Measurements from ENCODE around the gene ZNF385C. TPM values are rescaled to one million over a fixed set of nuclear protein-coding genes. Genes with fewer than 3 reads are reported as not detected.
A peak's percentile ranks its signal among the peaks of the same experiment; 100 is the strongest.

Gene ZNF385C
- total and polyA plus RNA-seq, 2 of the 13 experiments (the other 11 are each of a cell fraction or from before 2014, with no cell fraction given) = 2.3 to 6.1 TPM

GRCh38 chr17:42111871-42112551 lies 13.7 kb upstream of the ZNF385C start (continued):
- no peak for TF ChIP-seq MNT (IDR thresholded peaks at IDR 0.05)
- TF ChIP-seq JDP2 (CRISPR knock-in tag; IDR thresholded peaks at IDR 0.05; ENCODE audit: borderline replicate concordance) = no peak
- 0 out of 2 replicates have a peak, but pooled peaks have one; percentile 11 for TF ChIP-seq ZNF572 (CRISPR knock-in tag; IDR thresholded peaks at IDR 0.05)
- TF ChIP-seq ISX (CRISPR knock-in tag; conservative IDR thresholded peaks at IDR 0.05) = no peak
- TF ChIP-seq ZKSCAN5 (CRISPR knock-in tag; IDR thresholded peaks at IDR 0.05) = no peak
- TF ChIP-seq FOXC1 (CRISPR knock-in tag; IDR thresholded peaks at IDR 0.05; ENCODE audit: borderline replicate concordance) = no peak
- no peak for TF ChIP-seq CBFB (CRISPR knock-in tag; IDR thresholded peaks at IDR 0.05)
- TF ChIP-seq ZNF280D (CRISPR knock-in tag; IDR thresholded peaks at IDR 0.05) = no peak
- TF ChIP-seq ZNF296 (CRISPR knock-in tag; conservative IDR thresholded peaks at IDR 0.05) = no peak
- TF ChIP-seq EP300 (IDR thresholded peaks at IDR 0.05; ENCODE audit: low read depth in 2 of 2, low read length in 2 of 2) = no peak
- TF ChIP-seq EP300 (CRISPR knock-in tag; IDR thresholded peaks at IDR 0.05; ENCODE audit: borderline replicate concordance) = no peak
- no peak for TF ChIP-seq WIZ (CRISPR knock-in tag; IDR thresholded peaks at IDR 0.05)
- no peak for TF ChIP-seq KIAA2018 (CRISPR knock-in tag; IDR thresholded peaks at IDR 0.05; ENCODE audit: borderline replicate concordance)
- TF ChIP-seq TOPORS (CRISPR knock-in tag; IDR thresholded peaks at IDR 0.05) = 0 out of 2 replicates have a peak, but pooled peaks have one; percentile 18
- 0 out of 2 replicates have a peak, but pooled peaks have one; percentile 27 for TF ChIP-seq BRD4 (CRISPR knock-in tag; IDR thresholded peaks at IDR 0.05)
- no peak for TF ChIP-seq HOXA3 (CRISPR knock-in tag; IDR thresholded peaks at IDR 0.05)
- TF ChIP-seq HOXD1 (CRISPR knock-in tag; IDR thresholded peaks at IDR 0.05) = no peak
- TF ChIP-seq MXD4 (CRISPR knock-in tag; IDR thresholded peaks at IDR 0.05) = no peak
